Upper lobe of left lung (tissue), 6 donors: ENCODE data around the gene RFTN1. TPM values are rescaled to one million over a fixed set of nuclear protein-coding genes. Genes with fewer than 3 reads are reported as not detected.

Experiments
- ATAC-seq, 2 donors: fragments of 200-7000 bp; cut with Tn5 transposase; one replicate each; pipeline ENCODE4 v1.9.1; 2022; ENCODE audit warnings: mild to moderate bottlenecking in 2 of 2, moderate library complexity in 2 of 2; ENCODE audit not compliant: low FRiP score in 2 of 2
- DNase-seq, 2 donors: peaks; one replicate each; pipeline ENCODE4 v3.0.0-alpha.2; 2019 to 2020
- H3K27ac ChIP-seq, 4 donors: fragments of 200-600 bp; sonication (generic); one replicate each; pipeline ENCODE4 v1.5.1; 2016 to 2019
- H3K27me3 ChIP-seq, 4 donors: fragments of 200-600 bp; sonication (generic); one replicate each; pipeline ENCODE4 v1.5.1; 2017 to 2019
- H3K36me3 ChIP-seq, 4 donors: fragments of 200-600 bp; sonication (generic); one replicate each; pipeline ENCODE4 v1.5.1; 2016 to 2019
- H3K4me1 ChIP-seq, 4 donors: fragments of 200-600 bp; sonication (generic); one replicate each; pipeline ENCODE4 v1.5.1; 2018 to 2019
- H3K4me3 ChIP-seq, 4 donors: fragments of 200-600 bp; sonication (generic); one replicate each; pipeline ENCODE4 v1.5.1; 2017 to 2019; ENCODE audit warnings: mild to moderate bottlenecking in 2 of 4, moderate library complexity in 1 of 4
- H3K9me3 ChIP-seq, 4 donors: fragments of 200-600 bp; sonication (generic); one replicate each; pipeline ENCODE4 v1.5.1; 2018 to 2019
- EP300 ChIP-seq, 4 donors: sonication (generic); formaldehyde crosslinking; IDR thresholded peaks; one replicate each; pipeline ENCODE4 v1.5.1; 2017; ENCODE audit warnings: antibody characterized with exemption in 4 of 4, control low read depth in 2 of 4
- POLR2A ChIP-seq, 4 donors: fragments of 450-650 bp; IDR thresholded peaks; one replicate each; pipeline ENCODE4 v1.5.1; 2016 to 2017; ENCODE audit warnings: antibody characterized with exemption in 4 of 4, mild to moderate bottlenecking in 2 of 4
- POLR2AphosphoS5 ChIP-seq, 2 donors: sonication (generic); formaldehyde crosslinking; IDR thresholded peaks; one replicate each; pipeline ENCODE4 v1.5.1; 2017; ENCODE audit warnings: antibody characterized with exemption in 2 of 2
- WGBS, 2 donors: methylation state at CpG; one replicate each; pipeline ENCODE4 v1.1.5; 2017 to 2018; 5-methylcytosine and 5-hydroxymethylcytosine counted together
- total RNA-seq, 6 donors: library from RNA; depleted of rRNA in 4 of 6; stranded (reverse); fragments of >200 nt in 4 of 6; gene quantifications; one replicate each; pipeline versions ENCODE4 v1.1.0 to v1.2.1, GENCODE V29; 2016 to 2021
- TF ChIP-seq, protein P1 (sequence below), 6 experiments: fragments of 450-650 bp in 4 of 6; fragments of 200-600 bp in 2 of 6; sonication (generic) in 2 of 6; IDR thresholded peaks; one replicate each; pipeline ENCODE4 v1.5.1; 2016 to 2019; ENCODE audit warnings: antibody characterized with exemption in 6 of 6
- donor health status: DM: no; HTN: no; CAD: no; lungs with moderate emphysema.
- donor health status: DM: no; HTN: yes; CAD: no; lungs with severe emphysema.

RFTN1 gene
- total RNA-seq, 6 donors from 2014 or later, result 62.1 to 121 (median 76.1) TPM

DNA sequence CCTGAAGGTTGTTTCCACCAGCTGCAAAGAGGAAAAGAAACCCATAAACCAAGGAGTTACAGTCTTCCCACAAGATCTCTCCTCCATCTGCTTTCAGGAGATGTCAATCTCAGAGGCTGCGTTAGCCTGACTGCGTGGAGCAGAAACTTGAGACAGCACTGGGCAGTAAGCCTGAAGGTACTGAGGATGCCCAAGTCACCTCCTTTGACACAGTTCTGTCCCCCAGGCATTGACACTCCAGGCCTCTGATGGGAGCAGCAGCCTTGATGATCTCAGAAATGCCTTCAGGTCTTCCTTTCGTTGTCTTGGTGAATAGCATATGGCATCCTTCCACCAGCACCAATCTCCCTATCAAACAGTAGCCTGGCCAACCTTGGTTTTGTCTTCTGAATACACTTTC is 159.2 kb downstream of the RFTN1 start:
- no peaks in the 10 kb centered on the region for H3K27me3 ChIP-seq
- peaks cover 0 to 4% (median 2%) of the 10 kb centered on the region in 4 donors for H3K4me1 ChIP-seq
- H3K9me3 ChIP-seq, result no peaks in the 10 kb centered on the region
- DNase-seq (no peak), ATAC-seq (no peak)
- 83 to 100% methylated on average over 1 to 3 of the region's 3 CpGs for WGBS, 2 donors
- H3K36me3 ChIP-seq, result peaks cover 0 to 47% (median 13%) of the 10 kb centered on the region in 4 donors
- no peak overlapping the region for H3K27ac ChIP-seq
- H3K4me3 ChIP-seq, result no peak overlapping the region
- TF ChIP-seq POLR2AphosphoS5 (IDR thresholded peaks at IDR 0.05), result no peak
- TF ChIP-seq, protein P1, sequence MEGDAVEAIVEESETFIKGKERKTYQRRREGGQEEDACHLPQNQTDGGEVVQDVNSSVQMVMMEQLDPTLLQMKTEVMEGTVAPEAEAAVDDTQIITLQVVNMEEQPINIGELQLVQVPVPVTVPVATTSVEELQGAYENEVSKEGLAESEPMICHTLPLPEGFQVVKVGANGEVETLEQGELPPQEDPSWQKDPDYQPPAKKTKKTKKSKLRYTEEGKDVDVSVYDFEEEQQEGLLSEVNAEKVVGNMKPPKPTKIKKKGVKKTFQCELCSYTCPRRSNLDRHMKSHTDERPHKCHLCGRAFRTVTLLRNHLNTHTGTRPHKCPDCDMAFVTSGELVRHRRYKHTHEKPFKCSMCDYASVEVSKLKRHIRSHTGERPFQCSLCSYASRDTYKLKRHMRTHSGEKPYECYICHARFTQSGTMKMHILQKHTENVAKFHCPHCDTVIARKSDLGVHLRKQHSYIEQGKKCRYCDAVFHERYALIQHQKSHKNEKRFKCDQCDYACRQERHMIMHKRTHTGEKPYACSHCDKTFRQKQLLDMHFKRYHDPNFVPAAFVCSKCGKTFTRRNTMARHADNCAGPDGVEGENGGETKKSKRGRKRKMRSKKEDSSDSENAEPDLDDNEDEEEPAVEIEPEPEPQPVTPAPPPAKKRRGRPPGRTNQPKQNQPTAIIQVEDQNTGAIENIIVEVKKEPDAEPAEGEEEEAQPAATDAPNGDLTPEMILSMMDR (IDR thresholded peaks at IDR 0.05), result no peak
- TF ChIP-seq POLR2A (IDR thresholded peaks at IDR 0.05), result no peak
- TF ChIP-seq EP300 (IDR thresholded peaks at IDR 0.05), result no peak

DNA sequence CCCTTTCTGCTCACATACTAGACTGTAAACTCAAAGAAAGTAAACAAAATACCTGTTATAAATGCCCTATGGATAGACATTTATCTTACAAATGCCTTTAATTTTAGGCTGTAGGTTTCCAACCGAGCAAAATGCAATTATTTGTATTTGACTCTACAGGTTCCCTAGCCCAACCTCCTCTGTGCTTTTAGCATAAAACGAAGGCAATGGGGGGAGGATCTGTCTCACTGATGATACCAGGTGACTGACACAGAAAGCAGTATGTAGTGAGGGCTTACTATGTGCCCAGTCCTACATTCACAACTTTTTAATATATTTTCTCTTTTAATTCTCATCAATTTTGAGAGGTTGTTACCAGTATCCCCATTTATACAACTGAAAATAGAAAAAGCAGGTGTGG is 161.1 kb downstream of the RFTN1 start:
- Histone ChIP-seq H3K27ac (no peak overlapping the region), H3K4me1 (peaks cover 0 to 4% (median 0%) of the 10 kb centered on the region in 4 donors), H3K27me3 (no peaks in the 10 kb centered on the region), H3K4me3 (no peak overlapping the region), H3K36me3 (peaks cover 0 to 54% (median 18%) of the 10 kb centered on the region in 4 donors), H3K9me3 (no peaks in the 10 kb centered on the region)
- ATAC-seq (no peak), DNase-seq (no peak)
- 88 to 90% methylated on average over 2 of the region's 2 CpGs for WGBS, 2 donors
- no peak for TF ChIP-seq EP300 (IDR thresholded peaks at IDR 0.05)

DNA sequence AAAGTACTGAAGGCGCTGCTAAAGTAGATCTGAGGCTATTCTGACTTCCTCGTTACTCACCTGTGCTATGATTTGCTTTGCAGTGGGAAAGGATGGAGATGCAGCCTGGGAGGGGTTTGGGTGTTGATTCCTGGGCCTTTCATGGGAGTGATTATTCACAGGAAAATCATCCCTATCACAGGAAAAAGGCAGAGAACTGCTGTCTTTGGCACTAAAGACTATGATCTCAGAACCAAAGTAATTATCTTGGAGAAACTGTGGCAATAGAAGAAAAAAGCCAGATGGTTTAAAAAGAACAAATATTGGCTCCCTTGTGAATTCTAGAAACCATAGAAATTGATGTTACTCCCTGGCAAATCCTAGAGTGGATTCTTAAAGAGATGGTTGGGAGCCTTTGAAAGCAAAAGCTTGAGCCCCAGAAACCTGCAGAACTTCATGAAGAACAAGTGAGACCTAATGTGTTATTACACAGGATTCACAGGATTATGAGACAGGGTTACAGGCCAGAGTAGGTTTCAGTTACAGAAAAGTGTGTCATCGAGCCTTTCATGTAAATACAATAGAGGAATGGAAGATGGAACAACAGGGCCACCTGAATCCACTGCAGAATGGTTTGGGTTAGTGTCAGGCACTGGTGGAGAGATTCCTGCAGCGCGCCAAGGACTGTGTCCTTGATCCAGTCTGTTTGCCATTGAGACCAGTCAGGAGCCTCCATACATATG is 162.7 kb downstream of the RFTN1 start:
- Histone ChIP-seq H3K4me3 (no peak overlapping the region), H3K9me3 (no peaks in the 10 kb centered on the region), H3K4me1 (peaks cover 0 to 4% (median 0%) of the 10 kb centered on the region in 4 donors), H3K27ac (no peak overlapping the region), H3K36me3 (peaks cover 0 to 47% (median 11%) of the 10 kb centered on the region in 4 donors), H3K27me3 (no peaks in the 10 kb centered on the region)
- ATAC-seq (peak in 1 of 2 donors; percentile 59), DNase-seq (no peak)
- no peak for TF ChIP-seq POLR2A (IDR thresholded peaks at IDR 0.05)
- no peak for TF ChIP-seq POLR2AphosphoS5 (IDR thresholded peaks at IDR 0.05)
- TF ChIP-seq, protein P1 (IDR thresholded peaks at IDR 0.05), result no peak
- no peak for TF ChIP-seq EP300 (IDR thresholded peaks at IDR 0.05)
- 93 to 95% methylated on average over 5 of the region's 5 CpGs for WGBS, 2 donors

DNA sequence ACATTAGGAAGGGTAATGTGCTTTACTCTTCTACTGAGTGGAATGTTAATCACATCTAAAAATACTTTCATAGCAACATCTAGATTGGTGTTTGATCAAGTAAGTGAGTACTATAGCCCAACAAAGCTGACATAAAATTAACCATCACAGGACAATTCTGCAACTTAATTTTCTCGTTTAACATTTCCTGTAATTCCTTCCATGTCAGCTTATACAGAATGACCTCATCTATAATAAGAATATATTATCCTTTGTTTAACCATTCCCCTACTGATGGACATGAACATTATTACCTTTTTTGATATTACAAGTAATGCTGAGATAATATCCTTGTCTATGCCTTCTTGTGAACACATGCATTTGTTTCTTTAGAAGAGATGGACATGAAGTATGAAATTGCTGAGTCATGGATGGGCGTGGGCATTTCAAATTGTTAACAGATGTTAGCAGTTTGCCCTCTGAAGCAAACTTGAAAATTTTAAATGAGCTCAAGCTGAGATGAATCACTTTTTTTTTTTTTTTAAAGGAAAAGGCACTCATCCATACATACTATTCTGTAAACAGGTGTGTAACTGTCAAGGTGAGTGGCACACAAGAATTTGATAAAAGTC is 163.4 kb downstream of the RFTN1 start:
- DNase-seq (no peak), ATAC-seq (peak in 1 of 2 donors; percentile 6)
- WGBS, 2 donors, result 42 to 45% methylated on average over 2 of the region's 2 CpGs

DNA sequence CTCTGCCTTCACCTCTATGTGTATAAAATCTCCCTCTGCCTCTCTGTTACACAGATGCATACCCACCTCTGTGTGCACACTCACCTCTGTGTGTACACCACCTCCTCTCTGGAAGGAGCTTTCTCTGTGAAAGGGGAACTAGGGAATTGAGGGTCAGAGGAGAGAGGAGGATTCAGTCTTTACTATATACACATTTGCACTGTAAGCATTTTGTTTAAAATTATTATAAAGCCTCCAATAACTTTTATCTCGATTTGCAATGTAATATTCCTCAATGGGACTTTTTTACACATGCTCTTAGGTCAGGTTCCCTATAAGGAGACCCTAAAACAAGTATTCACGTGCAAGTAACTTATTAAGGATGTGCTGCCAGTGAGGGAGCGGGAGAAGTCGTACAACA is 166.0 kb downstream of the RFTN1 start:
- ATAC-seq (no peak), DNase-seq (no peak)
- WGBS, 2 donors, result 95 to 100% methylated on average over 4 of the region's 4 CpGs
- Histone ChIP-seq H3K27me3 (no peaks in the 10 kb centered on the region), H3K4me3 (no peak overlapping the region), H3K9me3 (no peaks in the 10 kb centered on the region), H3K4me1 (peaks cover 0 to 4% (median 0%) of the 10 kb centered on the region in 4 donors), H3K36me3 (peaks cover 0 to 38% (median 10%) of the 10 kb centered on the region in 4 donors), H3K27ac (no peak overlapping the region)
- TF ChIP-seq, protein P1 (IDR thresholded peaks at IDR 0.05), result no peak
- TF ChIP-seq POLR2A (IDR thresholded peaks at IDR 0.05) (no peak), EP300 (IDR thresholded peaks at IDR 0.05) (no peak), POLR2AphosphoS5 (IDR thresholded peaks at IDR 0.05) (no peak)

More for the DNA sequence above, 163.4 kb downstream of the RFTN1 start:
- Histone ChIP-seq H3K27me3 (no peaks in the 10 kb centered on the region), H3K27ac (no peak overlapping the region), H3K4me1 (peaks cover 0 to 4% (median 0%) of the 10 kb centered on the region in 4 donors), H3K4me3 (no peak overlapping the region), H3K9me3 (no peaks in the 10 kb centered on the region), H3K36me3 (peaks cover 0 to 43% (median 10%) of the 10 kb centered on the region in 4 donors)
- TF ChIP-seq, protein P1 (IDR thresholded peaks at IDR 0.05), result no peak
- TF ChIP-seq POLR2AphosphoS5 (IDR thresholded peaks at IDR 0.05) (no peak), EP300 (IDR thresholded peaks at IDR 0.05) (no peak), POLR2A (IDR thresholded peaks at IDR 0.05) (no peak)
